Daoy (cell line): ENCODE results near the gene WDR7. TPM values are rescaled to one million over a fixed set of nuclear protein-coding genes. Genes with fewer than 3 reads are reported as not detected.

Experiments
- DNase-seq: peaks from one replicate; pipeline ENCODE4 v3.0.0-alpha.2; 2015; ENCODE audit warnings: low read depth
- total RNA-seq: library from RNA; depleted of rRNA; stranded (reverse); fragments of >200 nt; shearing (Covaris generic); gene quantifications from 2 replicates; pipeline ENCODE4 v1.2.3, GENCODE V29; 2014; rRNA removed

WDR7 gene
- total RNA-seq, 1 experiment from 2014 or later = 5.8 TPM

- DNase-seq = no peak
Measured at GRCh38 chr18:57080479-57080878, 429.3 kb downstream of the WDR7 start.

- no peak for DNase-seq
Measured at GRCh38 chr18:57081899-57082298, 430.7 kb downstream of the WDR7 start.

- no peak for DNase-seq
Measured at GRCh38 chr18:57083485-57083884, 432.3 kb downstream of the WDR7 start.

GRCh38 chr18:57084331-57085271, 433.4 kb downstream of the WDR7 start:
- DNase-seq = peak; percentile 63

- DNase-seq = no peak
Measured at GRCh38 chr18:57085371-57085770, 434.2 kb downstream of the WDR7 start.

GRCh38 chr18:57086163-57086562, 435.0 kb downstream of the WDR7 start:
- no peak for DNase-seq

Other genes starting within 250 kb of the WDR7 start
- 83.0 and 83.1 TPM in 2 replicates for gene TXNL1, start 12.8 kb upstream of the WDR7 start, total RNA-seq